Osteocyte (in vitro differentiated cells): ENCODE measurements around the gene TEX55. TPM values are rescaled to one million over a fixed set of nuclear protein-coding genes. Genes with fewer than 3 reads are reported as not detected.

ENCODE experiments used
- DNase-seq: peaks from one replicate; pipeline ENCODE4 v3.0.0; 2021; ENCODE audit warnings: mixed read lengths; ENCODE audit not compliant: unreplicated experiment; ENCODE audit errors: extremely low spot score
- H3K27ac Mint-ChIP-seq: one replicate; pipeline ENCODE4 v1.8.0; 2021; ENCODE audit warnings: mild to moderate bottlenecking, mixed read lengths; ENCODE audit not compliant: unreplicated experiment
- H3K27me3 Mint-ChIP-seq: one replicate; pipeline ENCODE4 v1.8.0; 2021; ENCODE audit warnings: mixed read lengths; ENCODE audit not compliant: unreplicated experiment
- H3K36me3 Mint-ChIP-seq: one replicate; pipeline ENCODE4 v1.8.0; 2021; ENCODE audit warnings: mixed read lengths; ENCODE audit not compliant: unreplicated experiment
- H3K4me1 Mint-ChIP-seq: one replicate; pipeline ENCODE4 v1.8.0; 2021; ENCODE audit warnings: mixed read lengths; ENCODE audit not compliant: unreplicated experiment
- H3K4me3 Mint-ChIP-seq: one replicate; pipeline ENCODE4 v1.8.0; 2021; ENCODE audit warnings: mild to moderate bottlenecking, moderate library complexity, mixed read lengths; ENCODE audit not compliant: unreplicated experiment
- H3K9me3 Mint-ChIP-seq: one replicate; pipeline ENCODE4 v1.8.0; 2021; ENCODE audit warnings: mixed read lengths; ENCODE audit not compliant: unreplicated experiment
- total RNA-seq: library from RNA; stranded (reverse); gene quantifications from 2 replicates; pipeline ENCODE4 v1.2.1, GENCODE V29; 2021
- TF ChIP-seq, protein P1 (sequence below): fragments of 200-600 bp; sonication (generic); IDR thresholded peaks from 2 replicates; pipeline ENCODE4 v1.5.0; 2021; ENCODE audit warnings: antibody characterized with exemption, mild to moderate bottlenecking, moderate library complexity

TEX55 gene
- total RNA-seq, 1 donor from 2014 or later, result not detected

- Mint-ChIP-seq H3K27ac (peak overlapping the region; percentile 70), H3K27me3 (no peaks in the 10 kb centered on the region)
These were observed 30.8 kb downstream of the TEX55 start for GRCh38 chr3:119176778-119177177.

DNA sequence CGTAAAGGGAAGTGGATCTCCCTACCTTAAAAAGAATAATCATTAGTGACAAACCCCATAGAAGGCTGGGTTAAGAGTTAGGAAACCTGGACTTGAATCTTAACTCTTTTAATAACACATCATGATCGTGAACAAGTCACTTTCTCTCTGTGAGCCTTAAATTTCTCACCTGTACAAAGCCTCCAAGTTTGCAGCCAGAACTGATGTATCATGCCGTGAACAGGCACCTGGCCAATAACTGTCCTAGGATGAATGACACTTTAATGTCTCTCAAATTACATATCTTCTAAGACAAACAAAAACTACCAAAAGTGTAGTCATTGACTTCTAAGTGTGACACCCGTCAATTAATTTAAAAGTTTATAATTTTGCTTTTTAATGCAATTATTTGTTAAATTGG, 31.4 kb downstream of the TEX55 start:
- no peak overlapping the region for H3K27ac Mint-ChIP-seq
- no peaks in the 10 kb centered on the region for H3K27me3 Mint-ChIP-seq
- no peak overlapping the region for H3K4me3 Mint-ChIP-seq
- no peaks in the 10 kb centered on the region for H3K9me3 Mint-ChIP-seq
- peaks cover 31% of the 10 kb centered on the region for H3K4me1 Mint-ChIP-seq
- no peak for DNase-seq
- no peaks in the 10 kb centered on the region for H3K36me3 Mint-ChIP-seq
- TF ChIP-seq, protein P1, sequence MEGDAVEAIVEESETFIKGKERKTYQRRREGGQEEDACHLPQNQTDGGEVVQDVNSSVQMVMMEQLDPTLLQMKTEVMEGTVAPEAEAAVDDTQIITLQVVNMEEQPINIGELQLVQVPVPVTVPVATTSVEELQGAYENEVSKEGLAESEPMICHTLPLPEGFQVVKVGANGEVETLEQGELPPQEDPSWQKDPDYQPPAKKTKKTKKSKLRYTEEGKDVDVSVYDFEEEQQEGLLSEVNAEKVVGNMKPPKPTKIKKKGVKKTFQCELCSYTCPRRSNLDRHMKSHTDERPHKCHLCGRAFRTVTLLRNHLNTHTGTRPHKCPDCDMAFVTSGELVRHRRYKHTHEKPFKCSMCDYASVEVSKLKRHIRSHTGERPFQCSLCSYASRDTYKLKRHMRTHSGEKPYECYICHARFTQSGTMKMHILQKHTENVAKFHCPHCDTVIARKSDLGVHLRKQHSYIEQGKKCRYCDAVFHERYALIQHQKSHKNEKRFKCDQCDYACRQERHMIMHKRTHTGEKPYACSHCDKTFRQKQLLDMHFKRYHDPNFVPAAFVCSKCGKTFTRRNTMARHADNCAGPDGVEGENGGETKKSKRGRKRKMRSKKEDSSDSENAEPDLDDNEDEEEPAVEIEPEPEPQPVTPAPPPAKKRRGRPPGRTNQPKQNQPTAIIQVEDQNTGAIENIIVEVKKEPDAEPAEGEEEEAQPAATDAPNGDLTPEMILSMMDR, result no peak

More at GRCh38 chr3:119176778-119177177, 30.8 kb downstream of the TEX55 start:
- DNase-seq, result no peak
- Mint-ChIP-seq H3K9me3 (no peaks in the 10 kb centered on the region), H3K4me1 (peaks cover 25% of the 10 kb centered on the region), H3K36me3 (no peaks in the 10 kb centered on the region), H3K4me3 (peak overlapping the region; percentile 41)
- TF ChIP-seq, protein P1, result no peak

GRCh38 chr3:119181765-119182164, 35.8 kb downstream of the TEX55 start:
- DNase-seq, result no peak

DNA sequence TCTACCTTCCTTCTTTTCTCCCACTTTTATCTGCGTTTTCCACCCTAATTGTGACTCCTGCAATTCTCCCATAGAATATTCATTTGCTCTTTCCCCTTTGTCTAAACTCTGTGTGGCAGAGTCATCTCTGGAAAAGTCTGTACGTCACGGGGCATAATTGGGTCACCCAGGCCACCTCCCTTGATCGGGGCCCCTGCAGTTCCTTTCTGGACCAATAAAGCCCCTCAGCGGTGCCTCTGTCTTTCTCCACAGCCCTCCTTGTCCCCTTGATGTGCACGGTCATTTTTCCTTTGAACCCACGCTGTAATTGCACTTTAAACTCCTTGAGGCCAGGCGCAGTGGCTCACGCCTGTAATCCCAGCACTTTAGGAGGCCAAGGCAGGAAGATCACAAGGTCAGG, 38.1 kb downstream of the TEX55 start:
- no peaks in the 10 kb centered on the region for H3K9me3 Mint-ChIP-seq
- H3K27me3 Mint-ChIP-seq, result no peaks in the 10 kb centered on the region
- no peaks in the 10 kb centered on the region for H3K36me3 Mint-ChIP-seq
- no peak overlapping the region for H3K27ac Mint-ChIP-seq
- H3K4me1 Mint-ChIP-seq, result peaks cover 41% of the 10 kb centered on the region
- H3K4me3 Mint-ChIP-seq, result no peak overlapping the region
- DNase-seq, result no peak
- TF ChIP-seq, protein P1, result no peak

More at GRCh38 chr3:119181765-119182164, 35.8 kb downstream of the TEX55 start:
- Mint-ChIP-seq H3K27me3 (no peaks in the 10 kb centered on the region), H3K4me3 (no peak overlapping the region), H3K4me1 (peaks cover 35% of the 10 kb centered on the region), H3K27ac (no peak overlapping the region), H3K36me3 (no peaks in the 10 kb centered on the region), H3K9me3 (no peaks in the 10 kb centered on the region)
- TF ChIP-seq, protein P1, result no peak

GRCh38 chr3:119184796-119185570, 39.0 kb downstream of the TEX55 start:
- Mint-ChIP-seq H3K27ac (peak overlapping the region; percentile 19), H3K4me1 (peaks cover 41% of the 10 kb centered on the region), H3K27me3 (no peaks in the 10 kb centered on the region), H3K36me3 (no peaks in the 10 kb centered on the region), H3K4me3 (no peak overlapping the region), H3K9me3 (no peaks in the 10 kb centered on the region)
- DNase-seq, result no peak
- TF ChIP-seq, protein P1, result no peak
